ENCODE data around the gene ARHGEF19. TPM values are rescaled to one million over a fixed set of nuclear protein-coding genes. Genes with fewer than 3 reads are reported as not detected.
A peak's percentile ranks its signal among the peaks of the same experiment; 100 is the strongest.

ARHGEF19 gene
- total and polyA plus RNA-seq, 2 of the 13 experiments (the other 11 are each of a cell fraction or from before 2014, with no cell fraction given) = 1.7 to 1.8 TPM

GRCh38 chr1:16178596-16179497, 33.6 kb downstream of the ARHGEF19 start (continued):
- no peak for TF ChIP-seq NCOA5 (CRISPR knock-in tag; IDR thresholded peaks at IDR 0.05)
- 0 out of 2 replicates have a peak, but pooled peaks have one; percentile 24 for TF ChIP-seq ZNF24 (IDR thresholded peaks at IDR 0.05)
- peak; percentile 40; the same call in 1 of the 2 replicates for TF ChIP-seq MEIS2 (CRISPR knock-in tag; IDR thresholded peaks at IDR 0.05)
- no peak for TF ChIP-seq ZNF713 (CRISPR knock-in tag; IDR thresholded peaks at IDR 0.05)
- no peak for TF ChIP-seq ZNF468 (CRISPR knock-in tag; IDR thresholded peaks at IDR 0.05)
- TF ChIP-seq ZNF274 (CRISPR knock-in tag; IDR thresholded peaks at IDR 0.05) = no peak
- TF ChIP-seq SOX6 (IDR thresholded peaks at IDR 0.05) = no peak
- peak; percentile 79 for TF ChIP-seq SOX6 (CRISPR knock-in tag; IDR thresholded peaks at IDR 0.05)
- TF ChIP-seq MXI1 (IDR thresholded peaks at IDR 0.05; ENCODE audit: borderline replicate concordance, low read depth, low read length) = peak; percentile 60; the same call in 1 of the 3 replicates
- TF ChIP-seq HNRNPH1 (optimal IDR thresholded peaks at IDR 0.05; ENCODE audit: low read depth, low read length) = no peak
- 0 out of 2 replicates have a peak, but pooled peaks have one; percentile 74 for TF ChIP-seq ZNF510 (CRISPR knock-in tag; IDR thresholded peaks at IDR 0.05; ENCODE audit: low read depth)
- TF ChIP-seq ATF4 (CRISPR knock-in tag; IDR thresholded peaks at IDR 0.05) = no peak; a peak in 1 of 4 replicates
- TF ChIP-seq, protein P1, sequence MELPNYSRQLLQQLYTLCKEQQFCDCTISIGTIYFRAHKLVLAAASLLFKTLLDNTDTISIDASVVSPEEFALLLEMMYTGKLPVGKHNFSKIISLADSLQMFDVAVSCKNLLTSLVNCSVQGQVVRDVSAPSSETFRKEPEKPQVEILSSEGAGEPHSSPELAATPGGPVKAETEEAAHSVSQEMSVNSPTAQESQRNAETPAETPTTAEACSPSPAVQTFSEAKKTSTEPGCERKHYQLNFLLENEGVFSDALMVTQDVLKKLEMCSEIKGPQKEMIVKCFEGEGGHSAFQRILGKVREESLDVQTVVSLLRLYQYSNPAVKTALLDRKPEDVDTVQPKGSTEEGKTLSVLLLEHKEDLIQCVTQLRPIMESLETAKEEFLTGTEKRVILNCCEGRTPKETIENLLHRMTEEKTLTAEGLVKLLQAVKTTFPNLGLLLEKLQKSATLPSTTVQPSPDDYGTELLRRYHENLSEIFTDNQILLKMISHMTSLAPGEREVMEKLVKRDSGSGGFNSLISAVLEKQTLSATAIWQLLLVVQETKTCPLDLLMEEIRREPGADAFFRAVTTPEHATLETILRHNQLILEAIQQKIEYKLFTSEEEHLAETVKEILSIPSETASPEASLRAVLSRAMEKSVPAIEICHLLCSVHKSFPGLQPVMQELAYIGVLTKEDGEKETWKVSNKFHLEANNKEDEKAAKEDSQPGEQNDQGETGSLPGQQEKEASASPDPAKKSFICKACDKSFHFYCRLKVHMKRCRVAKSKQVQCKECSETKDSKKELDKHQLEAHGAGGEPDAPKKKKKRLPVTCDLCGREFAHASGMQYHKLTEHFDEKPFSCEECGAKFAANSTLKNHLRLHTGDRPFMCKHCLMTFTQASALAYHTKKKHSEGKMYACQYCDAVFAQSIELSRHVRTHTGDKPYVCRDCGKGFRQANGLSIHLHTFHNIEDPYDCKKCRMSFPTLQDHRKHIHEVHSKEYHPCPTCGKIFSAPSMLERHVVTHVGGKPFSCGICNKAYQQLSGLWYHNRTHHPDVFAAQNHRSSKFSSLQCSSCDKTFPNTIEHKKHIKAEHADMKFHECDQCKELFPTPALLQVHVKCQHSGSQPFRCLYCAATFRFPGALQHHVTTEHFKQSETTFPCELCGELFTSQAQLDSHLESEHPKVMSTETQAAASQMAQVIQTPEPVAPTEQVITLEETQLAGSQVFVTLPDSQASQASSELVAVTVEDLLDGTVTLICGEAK (IDR thresholded peaks at IDR 0.05) = no peak
- TF ChIP-seq, protein P1 (CRISPR knock-in tag; IDR thresholded peaks at IDR 0.05) = no peak; the same call in 1 of the 2 replicates
- TF ChIP-seq ETS1 (CRISPR knock-in tag; IDR thresholded peaks at IDR 0.05) = no peak
- peak; percentile 20; the same call in 1 of the 2 replicates for TF ChIP-seq PHF8 (CRISPR knock-in tag; IDR thresholded peaks at IDR 0.05)
- no peak for TF ChIP-seq ZNF10 (CRISPR knock-in tag; IDR thresholded peaks at IDR 0.05; ENCODE audit: borderline replicate concordance, low read depth)
- TF ChIP-seq ZNF790 (CRISPR knock-in tag; IDR thresholded peaks at IDR 0.05; ENCODE audit: borderline replicate concordance) = no peak
- TF ChIP-seq ZSCAN22 (CRISPR knock-in tag; IDR thresholded peaks at IDR 0.05) = peak; percentile 68; the same call in 1 of the 2 replicates

All from HepG2 (cell line).